Mucosa of descending colon (tissue), 3 donors: ENCODE data around the gene FNDC3B. TPM values are rescaled to one million over a fixed set of nuclear protein-coding genes. Genes with fewer than 3 reads are reported as not detected.

Source experiments
- ATAC-seq: fragments of 200-7000 bp; cut with Tn5 transposase; one replicate; pipeline ENCODE4 v1.9.1; 2020; ENCODE audit warnings: mild to moderate bottlenecking, moderate library complexity
- DNase-seq, 3 donors: peaks; one replicate each; pipeline ENCODE4 v3.0.0-alpha.2; 2020
- H3K36me3 ChIP-seq: fragments of 200-600 bp; one replicate; pipeline ENCODE4 v1.8.0; 2021; ENCODE audit warnings: low read depth, mild to moderate bottlenecking
- H3K4me1 ChIP-seq: fragments of 200-600 bp; one replicate; pipeline ENCODE4 v1.8.0; 2021; ENCODE audit warnings: low read depth, mild to moderate bottlenecking
- H3K4me3 ChIP-seq: fragments of 200-600 bp; one replicate; pipeline ENCODE4 v1.8.0; 2021; ENCODE audit warnings: mild to moderate bottlenecking
- H3K9me3 ChIP-seq: fragments of 200-600 bp; one replicate; pipeline ENCODE4 v1.8.0; 2021; ENCODE audit warnings: mild to moderate bottlenecking
- intact Hi-C, 2 donors: fragments of 100-400 bp; cut with DNase I in 1 of 2; cut with micrococcal nuclease in 1 of 2; formaldehyde crosslinking; loops; one replicate each; pipeline versions ENCODE4 v1.11.0 to v1.11.1; 2022; cut with DNase I, micrococcal nuclease
- total RNA-seq, 3 donors: library from RNA; stranded (reverse); fragmentation: NEBNext Ultra II Directional in 2 of 3; extraction: Animal tissue kit (Norgen Biotek cat#: 25700) in 2 of 3; gene quantifications; one replicate each; pipeline versions ENCODE4 v1.2.1 to v1.2.4, GENCODE V29; 2021 to 2023
- TF ChIP-seq, protein P1 (sequence below): fragments of 200-600 bp; IDR thresholded peaks from one replicate; pipeline ENCODE4 v1.8.0; 2022; ENCODE audit warnings: antibody characterized with exemption, mild to moderate bottlenecking
- donor health status: DM: no; HTN: no; CAD: no; lungs with moderate emphysema.
- donor health status: DM: no; HTN: no; CAD: no.
- donor health status: DM: no; HTN: yes; CAD: no.

The FNDC3B gene
- total RNA-seq, 3 donors from 2014 or later, result 107 to 132 (median 126) TPM

DNA sequence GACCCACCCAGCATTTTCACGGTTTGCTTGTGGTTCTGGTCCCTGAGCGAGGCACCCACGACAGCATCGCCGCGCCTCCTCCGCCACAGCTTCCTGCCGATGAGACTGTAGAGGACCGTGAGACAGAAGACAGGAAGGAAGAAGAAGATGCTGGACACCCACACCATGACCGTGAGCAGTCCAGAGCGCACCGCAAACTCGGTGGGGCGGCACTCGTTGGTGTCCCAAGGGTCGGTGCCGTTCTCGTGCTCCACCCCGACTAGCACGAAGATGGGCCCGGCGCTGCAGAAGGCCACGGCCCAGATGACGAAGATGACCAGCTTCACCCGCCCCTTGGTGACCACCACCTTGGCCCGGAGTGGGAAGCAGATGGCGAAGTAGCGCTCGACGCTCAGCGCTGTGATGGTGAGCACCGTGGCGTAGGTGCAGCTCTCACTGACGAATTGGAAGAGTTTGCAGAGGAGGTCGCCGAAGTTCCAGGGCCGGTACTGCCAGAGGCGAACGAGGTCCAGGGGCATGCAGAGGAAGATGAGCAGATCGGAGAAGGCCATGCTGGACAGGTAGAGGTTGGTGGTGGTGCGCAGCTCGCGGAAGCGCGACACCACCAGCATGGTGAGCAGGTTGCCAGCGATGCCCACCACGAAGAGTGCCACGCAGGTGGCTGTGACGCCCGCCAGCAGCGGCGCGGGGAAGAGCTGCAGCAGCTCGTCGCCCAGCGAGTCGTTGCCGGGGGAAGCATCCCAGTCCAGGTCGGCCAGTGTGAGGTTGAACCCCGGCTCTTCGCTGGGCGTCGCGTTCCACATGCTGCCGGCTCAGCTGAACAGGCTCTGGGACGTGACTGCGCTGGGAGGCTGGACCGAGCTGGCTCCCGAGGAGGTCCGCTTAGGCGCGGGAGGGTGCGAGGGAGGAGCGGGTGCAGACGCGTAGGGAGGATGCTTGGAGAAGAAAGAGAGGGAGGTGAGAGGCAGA is 408.5 kb downstream of the FNDC3B start, which contains the start of gene GHSR:
Gene GHSR, minus strand, starts transcription at position 846 of the 969 bp plus-strand sequence. Its CDS starts 43 bp downstream, at position 803.
- Histone ChIP-seq H3K4me1 (peaks cover 4% of the 10 kb centered on the region), H3K4me3 (no peak within 1 kb of the TSS), H3K9me3 (no peaks in the 10 kb centered on the region), H3K36me3 (no peaks in the 10 kb centered on the region)
- DNase-seq, result peak in 1 of 3 donors; percentile 42
- intact Hi-C loops, result no loop called here
- TF ChIP-seq, protein P1, sequence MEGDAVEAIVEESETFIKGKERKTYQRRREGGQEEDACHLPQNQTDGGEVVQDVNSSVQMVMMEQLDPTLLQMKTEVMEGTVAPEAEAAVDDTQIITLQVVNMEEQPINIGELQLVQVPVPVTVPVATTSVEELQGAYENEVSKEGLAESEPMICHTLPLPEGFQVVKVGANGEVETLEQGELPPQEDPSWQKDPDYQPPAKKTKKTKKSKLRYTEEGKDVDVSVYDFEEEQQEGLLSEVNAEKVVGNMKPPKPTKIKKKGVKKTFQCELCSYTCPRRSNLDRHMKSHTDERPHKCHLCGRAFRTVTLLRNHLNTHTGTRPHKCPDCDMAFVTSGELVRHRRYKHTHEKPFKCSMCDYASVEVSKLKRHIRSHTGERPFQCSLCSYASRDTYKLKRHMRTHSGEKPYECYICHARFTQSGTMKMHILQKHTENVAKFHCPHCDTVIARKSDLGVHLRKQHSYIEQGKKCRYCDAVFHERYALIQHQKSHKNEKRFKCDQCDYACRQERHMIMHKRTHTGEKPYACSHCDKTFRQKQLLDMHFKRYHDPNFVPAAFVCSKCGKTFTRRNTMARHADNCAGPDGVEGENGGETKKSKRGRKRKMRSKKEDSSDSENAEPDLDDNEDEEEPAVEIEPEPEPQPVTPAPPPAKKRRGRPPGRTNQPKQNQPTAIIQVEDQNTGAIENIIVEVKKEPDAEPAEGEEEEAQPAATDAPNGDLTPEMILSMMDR, result no peak
- no peak for ATAC-seq

DNA sequence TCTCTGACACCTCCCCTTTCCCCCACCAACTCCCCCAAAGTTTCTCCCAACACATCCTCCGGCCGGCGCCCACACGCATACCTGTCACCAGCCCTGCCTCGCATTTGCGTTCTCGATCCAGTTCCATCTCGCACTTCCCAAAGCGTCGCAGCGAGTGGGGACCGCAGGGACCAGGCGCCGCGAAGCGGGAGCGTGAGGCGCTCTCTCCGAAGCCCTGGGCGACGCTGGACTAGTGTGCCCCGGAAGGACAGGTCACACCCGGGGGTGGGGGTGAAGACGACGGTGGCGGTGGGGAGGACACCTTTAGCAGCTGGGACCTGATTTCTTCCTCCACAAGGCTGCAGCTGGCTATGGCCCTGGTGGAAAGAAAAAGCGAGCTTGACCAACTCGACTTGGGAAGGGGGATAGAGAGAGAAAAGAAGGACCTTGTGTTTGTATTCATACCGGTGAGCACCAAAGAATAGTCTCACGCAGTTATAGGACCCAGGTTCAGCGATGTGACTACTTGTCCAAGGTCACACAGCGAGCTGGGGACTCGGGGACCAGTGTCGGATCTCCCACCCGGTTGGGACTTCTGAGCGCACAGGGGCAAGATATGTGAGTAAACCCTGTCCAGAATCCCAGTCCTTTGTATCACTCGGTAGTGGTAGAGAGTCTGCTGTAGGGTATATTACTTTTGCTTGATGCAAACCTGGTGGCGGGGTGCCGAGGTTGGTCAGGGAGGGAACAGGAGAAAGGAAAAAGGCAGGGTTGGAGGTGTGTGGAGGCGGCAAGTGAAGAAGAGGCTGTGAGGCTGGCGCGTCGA is 409.5 kb downstream of the FNDC3B start:
- intact Hi-C loops, result no loop called here
- ATAC-seq, result peak; percentile 15
- DNase-seq, result no peak

DNA sequence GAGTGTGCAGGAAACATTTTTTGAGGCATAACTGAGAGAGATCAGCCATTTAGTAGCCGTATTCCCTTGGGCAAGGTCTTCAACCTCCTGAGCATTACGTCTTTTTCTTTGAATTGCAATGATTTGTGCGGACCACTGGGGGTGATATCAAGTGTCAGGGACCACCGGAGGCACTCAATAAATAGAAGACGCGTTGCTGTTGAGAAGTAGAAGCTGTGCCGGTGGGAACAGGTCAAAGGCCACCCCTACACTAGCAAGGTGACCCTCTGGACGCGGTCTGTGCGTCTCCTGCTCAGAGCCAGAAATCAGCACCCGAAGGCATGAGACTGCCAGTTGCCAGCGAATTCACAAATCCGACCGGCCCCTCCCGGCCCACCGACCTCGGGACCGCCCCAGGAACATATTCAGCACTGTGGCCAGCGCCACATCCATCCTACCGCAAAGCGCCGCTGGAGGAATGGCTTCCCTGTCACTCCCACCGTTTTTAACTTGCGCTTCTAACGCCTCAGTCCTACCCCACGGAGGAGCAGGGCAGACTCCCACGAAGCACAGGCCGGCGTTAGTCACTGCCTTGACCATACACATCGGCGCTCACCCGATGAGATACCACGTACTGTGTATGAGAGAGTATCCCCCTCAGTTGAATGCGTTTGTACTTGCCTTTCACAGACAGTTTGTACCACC is 410.2 kb downstream of the FNDC3B start:
- Histone ChIP-seq H3K9me3 (no peaks in the 10 kb centered on the region), H3K4me3 (no peak overlapping the region), H3K36me3 (no peaks in the 10 kb centered on the region), H3K4me1 (peaks cover 4% of the 10 kb centered on the region)
- intact Hi-C loops, result no loop called here
- TF ChIP-seq, protein P1, result no peak
- DNase-seq, result peak in 1 of 3 donors; percentile 16
- ATAC-seq, result no peak

More for the DNA sequence above, 409.5 kb downstream of the FNDC3B start:
- Histone ChIP-seq H3K9me3 (no peaks in the 10 kb centered on the region), H3K4me1 (peaks cover 4% of the 10 kb centered on the region), H3K36me3 (no peaks in the 10 kb centered on the region), H3K4me3 (no peak overlapping the region)
- TF ChIP-seq, protein P1, result no peak

Other genes with a start within 250 kb of the FNDC3B start
- gene PLD1, start 229.1 kb upstream of the FNDC3B start, total RNA-seq, result 100 to 1,000 TPM in 1 of 3 donors, 10 to 100 TPM in 2; 46.6 to 105 (median 65.1) TPM
- gene TMEM212, start 196.2 kb upstream of the FNDC3B start, total RNA-seq, result not detected